ENCODE measurements around the gene ACTN3. TPM values are rescaled to one million over a fixed set of nuclear protein-coding genes. Genes with fewer than 3 reads are reported as not detected.

Gene ACTN3
- total and polyA plus RNA-seq, 2 experiments from 2014 or later: 0.58 TPM; not detected in 1

- no peaks in the 10 kb centered on the region for H3K9me3 ChIP-seq (ENCODE audit: low read depth)
- H3K36me3 ChIP-seq (replicated peaks; ENCODE audit: insufficient read depth, low read depth): no peaks in the 10 kb centered on the region
- no peak overlapping the region for H3K27ac ChIP-seq
- no peak overlapping the region for H2AFZ ChIP-seq
- no peak overlapping the region for H3K4me2 ChIP-seq
- no peaks in the 10 kb centered on the region for H4K20me1 ChIP-seq (ENCODE audit: insufficient read depth, poor library complexity, severe bottlenecking)
- no peaks in the 10 kb centered on the region for H3K27me3 ChIP-seq
- no peaks in the 10 kb centered on the region for H3K4me1 ChIP-seq (ENCODE audit: insufficient read depth)
- 94% methylated on average over 11 of the region's 11 CpGs for WGBS (ENCODE audit: low lambda C conversion rate, missing lambda C conversion rate)
- no peaks in the 10 kb centered on the region for H3K79me2 ChIP-seq
- H3K9me2 ChIP-seq (replicated peaks; ENCODE audit: insufficient read depth): no peaks in the 10 kb centered on the region
- TF ChIP-seq EZH2phosphoT487 (IDR thresholded peaks at IDR 0.05; ENCODE audit: low read depth, severe bottlenecking, unreplicated experiment) (no peak), CTCF (IDR thresholded peaks at IDR 0.05; ENCODE audit: poor library complexity) (no peak)
- DNase-seq (ENCODE audit: low spot score): no peak
- no peak overlapping the region for H3K4me3 ChIP-seq
Observed at GRCh38 chr11:66531841-66532240, 14.9 kb upstream of the ACTN3 start.

GRCh38 chr11:66532784-66533183 lies 13.9 kb upstream of the ACTN3 start:
- WGBS (ENCODE audit: low lambda C conversion rate, missing lambda C conversion rate): 95% methylated on average over 6 of the region's 6 CpGs
- no peak overlapping the region for H2AFZ ChIP-seq

GRCh38 chr11:66539170-66539869 lies 7.4 kb upstream of the ACTN3 start:
- Histone ChIP-seq H3K27ac (no peak overlapping the region), H3K4me1 (ENCODE audit: insufficient read depth) (no peaks in the 10 kb centered on the region), H3K36me3 (replicated peaks; ENCODE audit: insufficient read depth, low read depth) (no peaks in the 10 kb centered on the region), H3K4me3 (no peak overlapping the region), H3K27me3 (no peaks in the 10 kb centered on the region), H2AFZ (no peak overlapping the region), H4K20me1 (ENCODE audit: insufficient read depth, poor library complexity, severe bottlenecking) (no peaks in the 10 kb centered on the region), H3K9me2 (replicated peaks; ENCODE audit: insufficient read depth) (no peaks in the 10 kb centered on the region), H3K4me2 (no peak overlapping the region), H3K9me3 (ENCODE audit: low read depth) (no peaks in the 10 kb centered on the region), H3K79me2 (no peaks in the 10 kb centered on the region)
- WGBS (ENCODE audit: low lambda C conversion rate, missing lambda C conversion rate): 92% methylated on average over 16 of the region's 16 CpGs
- TF ChIP-seq CTCF (IDR thresholded peaks at IDR 0.05; ENCODE audit: poor library complexity) (no peak), EZH2 (IDR thresholded peaks at IDR 0.05; ENCODE audit: borderline replicate concordance) (no peak), EZH2phosphoT487 (IDR thresholded peaks at IDR 0.05; ENCODE audit: low read depth, severe bottlenecking, unreplicated experiment) (no peak)
- DNase-seq (ENCODE audit: low spot score): no peak

More at GRCh38 chr11:66532784-66533183, 13.9 kb upstream of the ACTN3 start:
- Histone ChIP-seq H3K27me3 (no peaks in the 10 kb centered on the region), H3K4me3 (no peak overlapping the region), H3K4me2 (no peak overlapping the region), H3K79me2 (no peaks in the 10 kb centered on the region), H3K4me1 (ENCODE audit: insufficient read depth) (no peaks in the 10 kb centered on the region), H4K20me1 (ENCODE audit: insufficient read depth, poor library complexity, severe bottlenecking) (no peaks in the 10 kb centered on the region), H3K27ac (no peak overlapping the region), H3K9me2 (replicated peaks; ENCODE audit: insufficient read depth) (no peaks in the 10 kb centered on the region), H3K9me3 (ENCODE audit: low read depth) (no peaks in the 10 kb centered on the region), H3K36me3 (replicated peaks; ENCODE audit: insufficient read depth, low read depth) (no peaks in the 10 kb centered on the region)
- DNase-seq (ENCODE audit: low spot score): no peak
- no peak for TF ChIP-seq CTCF (IDR thresholded peaks at IDR 0.05; ENCODE audit: poor library complexity)
- TF ChIP-seq EZH2phosphoT487 (IDR thresholded peaks at IDR 0.05; ENCODE audit: low read depth, severe bottlenecking, unreplicated experiment): no peak
- TF ChIP-seq EZH2 (IDR thresholded peaks at IDR 0.05; ENCODE audit: borderline replicate concordance): no peak

Measured in hepatocyte (in vitro differentiated cells).